Measurements from ENCODE around the gene LIMCH1.

DNA sequence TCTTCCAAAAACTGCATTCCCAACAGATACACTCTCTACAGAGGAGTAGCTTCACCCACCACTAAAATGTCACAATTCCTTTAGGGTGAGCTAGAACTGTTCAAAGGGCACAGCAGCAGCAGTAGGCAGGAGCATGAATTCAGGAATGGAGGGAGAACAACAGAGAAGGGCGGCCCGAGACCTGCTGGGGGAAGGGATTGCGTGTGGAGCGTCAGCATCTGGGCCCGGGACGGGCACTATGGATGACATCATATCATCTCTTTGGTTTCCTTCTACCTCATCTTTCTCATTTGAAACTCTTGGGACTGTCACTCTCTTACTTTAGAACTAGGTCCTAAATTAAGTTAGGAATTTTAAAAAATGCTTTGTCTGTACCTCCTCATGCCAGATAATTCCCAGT, 115.6 kb downstream of the LIMCH1 start:
- TF ChIP-seq RAD21 (IDR thresholded peaks at IDR 0.05; ENCODE audit: low read depth): no peak
- TF ChIP-seq, protein P1, sequence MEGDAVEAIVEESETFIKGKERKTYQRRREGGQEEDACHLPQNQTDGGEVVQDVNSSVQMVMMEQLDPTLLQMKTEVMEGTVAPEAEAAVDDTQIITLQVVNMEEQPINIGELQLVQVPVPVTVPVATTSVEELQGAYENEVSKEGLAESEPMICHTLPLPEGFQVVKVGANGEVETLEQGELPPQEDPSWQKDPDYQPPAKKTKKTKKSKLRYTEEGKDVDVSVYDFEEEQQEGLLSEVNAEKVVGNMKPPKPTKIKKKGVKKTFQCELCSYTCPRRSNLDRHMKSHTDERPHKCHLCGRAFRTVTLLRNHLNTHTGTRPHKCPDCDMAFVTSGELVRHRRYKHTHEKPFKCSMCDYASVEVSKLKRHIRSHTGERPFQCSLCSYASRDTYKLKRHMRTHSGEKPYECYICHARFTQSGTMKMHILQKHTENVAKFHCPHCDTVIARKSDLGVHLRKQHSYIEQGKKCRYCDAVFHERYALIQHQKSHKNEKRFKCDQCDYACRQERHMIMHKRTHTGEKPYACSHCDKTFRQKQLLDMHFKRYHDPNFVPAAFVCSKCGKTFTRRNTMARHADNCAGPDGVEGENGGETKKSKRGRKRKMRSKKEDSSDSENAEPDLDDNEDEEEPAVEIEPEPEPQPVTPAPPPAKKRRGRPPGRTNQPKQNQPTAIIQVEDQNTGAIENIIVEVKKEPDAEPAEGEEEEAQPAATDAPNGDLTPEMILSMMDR (IDR thresholded peaks at IDR 0.05 in 2 of 3, conservative IDR thresholded peaks at IDR 0.05 in 1 of 3; ENCODE audit: borderline replicate concordance in 1 of 3, insufficient read depth in 1 of 3, low read depth in 2 of 3, low read length in 2 of 3): no peak
- no peak for TF ChIP-seq TCF7L2 (IDR thresholded peaks at IDR 0.05; ENCODE audit: borderline replicate concordance, extremely low read depth, insufficient read depth, insufficient read length)
- no peak for TF ChIP-seq EZH2 (IDR thresholded peaks at IDR 0.05)
- no peak for TF ChIP-seq EZH2phosphoT487 (IDR thresholded peaks at IDR 0.05; ENCODE audit: borderline replicate concordance)
- no peak for TF ChIP-seq SIN3A (IDR thresholded peaks at IDR 0.05; ENCODE audit: low read depth)
- no peak for TF ChIP-seq POLR2AphosphoS5 (IDR thresholded peaks at IDR 0.05; ENCODE audit: low read depth, low read length)
- TF ChIP-seq ZNF274 (IDR thresholded peaks at IDR 0.05; ENCODE audit: low read depth, low read length): no peak
- TF ChIP-seq REST (IDR thresholded peaks at IDR 0.05; ENCODE audit: low read depth): no peak
- TF ChIP-seq POLR2A (IDR thresholded peaks at IDR 0.05; ENCODE audit: borderline replicate concordance, extremely low read depth, insufficient read depth, insufficient read length): no peak
